ENCODE measurements around the gene CDHR3. TPM values are rescaled to one million over a fixed set of nuclear protein-coding genes. Genes with fewer than 3 reads are reported as not detected.

Gene CDHR3
- total and polyA plus RNA-seq, 5 experiments from 2014 or later, result 0.63 to 6.0 (median 2.0) TPM

DNA sequence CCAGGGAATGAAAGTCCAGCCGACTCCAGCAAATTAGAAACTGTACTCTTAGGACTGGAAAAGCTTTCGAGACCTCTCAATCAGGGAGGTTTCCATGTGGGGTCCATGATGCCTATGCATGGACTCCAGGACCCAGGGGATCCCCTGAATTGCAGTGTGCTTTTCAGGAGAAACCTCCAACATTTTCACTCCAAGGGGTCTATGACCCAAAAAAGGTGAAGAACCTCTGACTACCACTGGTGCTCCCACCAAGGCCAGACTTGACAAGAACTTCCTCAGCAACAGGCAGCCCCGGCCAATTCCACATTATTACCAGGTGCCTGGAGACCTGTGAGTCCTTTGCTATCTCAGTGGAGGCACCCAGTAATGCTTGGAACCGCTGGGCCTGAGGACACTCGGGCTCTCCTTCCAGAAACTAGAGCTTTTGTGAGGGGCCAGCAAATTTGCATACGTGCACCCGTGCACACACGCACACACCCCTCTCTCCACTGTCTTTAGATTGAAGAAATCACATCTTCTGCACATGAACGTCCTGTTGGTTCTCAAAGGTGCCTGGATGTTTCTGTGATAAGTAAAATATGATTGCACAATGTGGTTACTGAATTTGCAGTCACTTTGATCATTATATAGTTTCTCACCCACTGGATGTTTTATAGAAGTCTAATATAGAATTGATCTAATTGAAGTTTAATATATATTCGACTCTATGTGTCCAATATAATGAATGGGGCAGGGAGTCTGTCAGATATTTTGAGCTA is 94.3 kb downstream of the CDHR3 start:
- Mint-ChIP-seq H3K9me3 (no peaks in the 10 kb centered on the region), H3K4me1 (peaks cover 8 to 50% (median 31%) of the 10 kb centered on the region in 4 donors), H3K4me3 (peak overlapping the region in 9 of 10 donors; percentile 38 to 75 (median 50)), H3K27ac (peak overlapping the region in 6 of 10 donors; percentile 38 to 78 (median 64)), H3K27me3 (no peaks in the 10 kb centered on the region), H3K36me3 (no peaks in the 10 kb centered on the region)
- POLR2A ChIA-PET, result interaction anchor here (0.8 to 2.9 kb wide), 7 partner anchors 14 to 110 kb away, joined by 3 to 28 read pairs (median 5); partner anchors contain the start of gene SYPL1
- peak; percentile 22 to 42 for ATAC-seq
- DNase-seq, result no peak

DNA sequence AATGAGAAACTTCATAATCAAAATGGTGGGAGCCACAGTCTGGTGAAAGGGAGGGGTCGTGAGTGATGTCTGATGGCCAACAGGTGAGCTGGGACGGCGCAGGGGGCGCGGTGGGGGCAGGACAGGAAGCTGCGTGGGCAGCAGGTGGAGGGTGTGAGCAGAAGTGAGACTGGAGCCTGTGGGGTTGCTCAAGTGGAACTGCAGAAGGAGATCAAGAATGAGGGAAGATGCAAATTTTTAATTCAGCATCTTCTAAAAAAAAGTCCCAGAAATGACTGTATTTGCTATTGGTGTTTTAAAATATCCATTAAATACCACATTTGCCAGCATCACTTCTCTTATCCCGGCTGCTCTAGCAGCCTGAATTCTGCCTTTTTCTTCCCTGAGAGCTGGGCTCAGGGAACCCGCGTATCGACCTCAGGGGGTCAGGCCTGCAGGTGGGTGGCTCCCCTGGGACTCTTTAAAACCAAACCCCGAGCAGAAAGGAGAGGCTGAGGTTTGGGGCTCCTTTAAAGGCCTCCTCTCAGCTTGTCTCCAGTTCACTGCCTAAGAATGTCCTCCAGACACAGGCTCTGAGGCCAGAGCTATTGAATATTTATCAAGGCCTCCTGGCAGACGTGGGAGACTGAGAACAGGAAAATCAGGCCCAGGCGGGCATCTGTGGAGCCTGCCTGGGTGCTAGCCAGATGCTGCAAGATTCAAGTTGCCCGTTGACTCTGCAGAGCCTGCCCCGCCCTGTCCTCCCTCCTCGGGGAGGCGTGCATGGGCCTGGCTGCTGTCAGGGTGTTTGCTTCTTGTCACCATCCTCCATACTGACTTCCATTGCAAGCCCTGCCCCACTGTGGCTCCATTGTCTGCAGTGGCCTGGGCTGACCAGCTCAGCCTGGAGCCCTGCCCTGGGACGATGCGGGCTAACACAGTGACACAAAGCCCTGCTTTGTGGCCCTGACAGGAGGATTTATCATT is 95.2 kb downstream of the CDHR3 start:
- H3K36me3 Mint-ChIP-seq, result no peaks in the 10 kb centered on the region
- DNase-seq (peak in 5 of 10 donors; percentile 13 to 70 (median 24)), ATAC-seq (peak; percentile 50 to 52)
- peaks cover 12 to 59% (median 39%) of the 10 kb centered on the region in 4 donors for H3K4me1 Mint-ChIP-seq
- H3K27me3 Mint-ChIP-seq, result no peaks in the 10 kb centered on the region
- POLR2A ChIA-PET, result interaction anchor here (0.8 to 2.9 kb wide), 8 partner anchors 13 to 109 kb away, joined by 3 to 28 read pairs (median 4); partner anchors contain the start of gene SYPL1
- H3K9me3 Mint-ChIP-seq, result no peaks in the 10 kb centered on the region
- H3K4me3 Mint-ChIP-seq, result peak overlapping the region in 8 of 10 donors; percentile 3 to 75 (median 48)
- peak overlapping the region in 6 of 10 donors; percentile 49 to 78 (median 70) for H3K27ac Mint-ChIP-seq

DNA sequence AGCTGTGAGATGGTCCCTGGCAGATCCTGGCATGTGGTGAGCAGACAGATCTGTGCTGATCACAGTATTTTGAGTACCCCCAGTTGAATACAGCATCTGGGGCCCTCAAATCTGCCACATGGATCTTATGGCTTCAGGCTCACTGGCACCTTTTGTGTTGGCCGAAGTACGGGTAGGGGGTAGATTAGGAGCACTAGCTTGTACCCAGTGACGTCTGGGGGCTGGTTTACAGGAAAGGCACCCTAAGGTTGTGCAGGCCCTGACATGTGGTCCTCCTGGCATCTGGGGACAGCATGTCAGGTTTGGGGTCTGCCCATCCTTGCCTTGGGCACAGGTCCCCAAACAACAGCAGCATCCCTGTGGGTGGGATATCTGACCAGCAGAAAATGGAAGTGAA is 95.9 kb downstream of the CDHR3 start:
- DNase-seq (no peak), ATAC-seq (no peak)
- H3K4me1 Mint-ChIP-seq, result peaks cover 13 to 66% (median 41%) of the 10 kb centered on the region in 4 donors
- POLR2A ChIA-PET, result interaction anchor here (1.3 to 2.9 kb wide), 2 partner anchors 13 to 92 kb away, joined by 4 to 16 read pairs; no protein-coding TSS in a partner anchor
- H3K36me3 Mint-ChIP-seq, result no peaks in the 10 kb centered on the region
- no peak overlapping the region for H3K4me3 Mint-ChIP-seq
- no peaks in the 10 kb centered on the region for H3K27me3 Mint-ChIP-seq
- H3K27ac Mint-ChIP-seq, result peak overlapping the region in 3 of 10 donors; percentile 6 to 76 (median 72)
- H3K9me3 Mint-ChIP-seq, result no peaks in the 10 kb centered on the region

DNA sequence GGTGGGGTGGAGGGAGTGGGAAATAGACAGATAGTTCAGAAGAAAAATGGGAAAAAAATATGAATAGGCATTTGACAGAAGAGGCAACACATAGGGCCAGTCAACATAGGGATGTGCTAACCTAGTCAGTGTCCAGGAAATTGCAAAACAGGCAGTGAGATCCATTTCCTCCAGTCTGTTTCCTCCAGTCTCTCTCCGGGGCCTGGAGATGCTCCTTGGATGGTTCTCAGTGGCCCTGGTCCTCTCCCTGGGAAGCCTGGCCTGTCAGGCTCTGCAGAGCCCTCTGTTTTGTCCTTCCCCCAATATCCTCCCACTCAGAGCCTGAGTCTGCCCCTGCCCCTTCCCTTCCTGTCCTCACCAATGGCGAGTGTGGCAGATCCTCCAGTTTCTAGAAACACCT is 96.5 kb downstream of the CDHR3 start:
- no peaks in the 10 kb centered on the region for H3K9me3 Mint-ChIP-seq
- H3K27ac Mint-ChIP-seq, result peak overlapping the region in 2 of 10 donors; percentile 64 to 76
- no peak for DNase-seq
- H3K4me3 Mint-ChIP-seq, result peak overlapping the region in 1 of 10 donors; percentile 5
- no peaks in the 10 kb centered on the region for H3K36me3 Mint-ChIP-seq
- POLR2A ChIA-PET, result interaction anchor here (2.9 kb wide), 1 partner anchor 12 kb away, joined by 16 read pairs; no protein-coding TSS in a partner anchor
- H3K27me3 Mint-ChIP-seq, result no peaks in the 10 kb centered on the region
- peaks cover 13 to 72% (median 43%) of the 10 kb centered on the region in 4 donors for H3K4me1 Mint-ChIP-seq
- no peak for ATAC-seq

DNA sequence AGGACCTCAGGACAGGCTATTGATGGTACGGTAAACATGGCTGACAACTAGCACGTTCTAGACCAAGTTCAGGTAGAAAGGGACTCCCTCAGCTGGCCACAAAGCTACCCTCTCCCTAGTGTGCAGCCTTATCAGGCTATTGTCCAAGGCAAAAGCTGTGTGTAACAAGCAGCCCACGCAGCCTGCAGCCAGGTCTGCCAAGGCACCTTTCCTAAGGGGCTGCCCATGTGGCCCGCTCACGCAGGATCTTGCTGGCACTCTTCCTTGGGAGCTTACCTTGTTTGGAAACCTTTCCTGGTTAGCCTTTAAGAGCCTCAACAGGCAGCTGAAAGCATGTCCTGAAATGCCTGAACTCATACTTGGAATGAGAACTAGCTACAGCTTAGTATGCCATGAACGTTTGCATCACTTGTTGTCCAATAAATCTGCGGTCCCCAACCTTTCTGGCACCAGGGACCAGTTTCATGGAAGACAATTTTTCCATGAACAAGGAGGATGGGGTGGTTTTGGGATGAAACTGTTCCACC is 97.4 kb downstream of the CDHR3 start:
- peaks cover 13 to 72% (median 43%) of the 10 kb centered on the region in 4 donors for H3K4me1 Mint-ChIP-seq
- POLR2A ChIA-PET, result interaction anchor here (1.2 kb wide), 1 partner anchor 11 kb away, joined by 3 read pairs; no protein-coding TSS in a partner anchor
- H3K27me3 Mint-ChIP-seq, result no peaks in the 10 kb centered on the region
- H3K4me3 Mint-ChIP-seq, result no peak overlapping the region
- no peak overlapping the region for H3K27ac Mint-ChIP-seq
- ATAC-seq (no peak), DNase-seq (no peak)
- H3K36me3 Mint-ChIP-seq, result no peaks in the 10 kb centered on the region
- no peaks in the 10 kb centered on the region for H3K9me3 Mint-ChIP-seq

DNA sequence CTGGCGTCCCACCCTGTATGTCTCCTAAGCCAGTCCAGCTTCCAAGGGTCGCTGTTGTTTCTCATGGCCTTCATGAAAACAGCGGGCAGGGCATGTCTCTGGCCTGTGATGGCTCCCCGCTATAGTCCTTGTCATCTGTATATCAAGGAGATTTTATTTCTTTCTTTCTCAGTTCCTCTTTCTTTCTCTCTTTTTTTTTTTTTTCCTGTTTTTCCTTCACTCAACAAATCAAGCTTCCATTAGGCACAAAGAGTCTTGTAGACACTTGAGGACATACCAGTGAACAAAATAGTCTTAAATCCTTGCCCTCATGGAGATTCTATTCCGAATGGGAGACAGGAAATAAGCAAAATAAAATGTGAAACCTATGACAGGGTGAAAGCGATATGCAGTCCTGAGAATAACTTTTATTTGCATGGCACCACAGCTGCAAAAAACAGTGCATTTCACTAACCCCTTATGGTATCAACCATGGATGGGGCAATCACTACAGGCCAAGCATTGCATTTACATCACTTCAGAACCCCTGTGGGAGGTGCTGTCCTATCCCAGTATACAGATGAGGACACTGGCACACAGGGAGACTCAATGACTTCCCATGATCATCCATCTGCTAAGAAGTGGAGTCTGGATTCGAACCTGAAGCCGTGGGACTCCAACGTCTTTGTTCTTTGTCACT is 98.4 kb downstream of the CDHR3 start:
- Mint-ChIP-seq H3K36me3 (no peaks in the 10 kb centered on the region), H3K9me3 (no peaks in the 10 kb centered on the region), H3K4me1 (peaks cover 13 to 72% (median 43%) of the 10 kb centered on the region in 4 donors), H3K4me3 (peak overlapping the region in 1 of 10 donors; percentile 7), H3K27me3 (no peaks in the 10 kb centered on the region), H3K27ac (peak overlapping the region in 4 of 10 donors; percentile 46 to 55 (median 52))
- ATAC-seq (no peak), DNase-seq (no peak)
- POLR2A ChIA-PET, result interaction anchor here (0.6 to 1.2 kb wide), 5 partner anchors 10 to 1063 kb away, joined by 3 to 7 read pairs (median 4); partner anchors contain the start of gene SYPL1

DNA sequence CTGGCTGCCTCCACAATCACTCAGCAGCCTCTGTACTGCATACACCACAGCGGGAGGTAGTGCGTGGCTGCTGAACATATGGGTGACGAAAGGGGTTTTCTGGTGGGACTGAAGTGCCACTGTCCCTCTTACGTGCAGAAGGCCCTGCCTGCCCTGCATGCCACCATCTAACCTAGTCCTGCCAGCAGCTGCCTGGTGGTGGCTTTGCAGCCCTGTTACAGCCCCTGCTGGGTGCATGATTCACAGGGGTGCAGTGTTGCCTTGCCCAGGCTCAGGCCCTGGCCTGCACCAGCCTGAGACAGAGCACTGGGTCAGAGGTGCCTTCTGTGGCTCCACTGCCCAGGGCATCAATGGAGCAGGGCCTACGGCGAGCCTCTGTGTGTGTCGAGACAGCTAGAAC is 98.9 kb downstream of the CDHR3 start:
- peak overlapping the region in 4 of 10 donors; percentile 32 to 70 (median 55) for H3K27ac Mint-ChIP-seq
- no peak overlapping the region for H3K4me3 Mint-ChIP-seq
- no peaks in the 10 kb centered on the region for H3K9me3 Mint-ChIP-seq
- H3K4me1 Mint-ChIP-seq, result peaks cover 13 to 68% (median 39%) of the 10 kb centered on the region in 4 donors
- DNase-seq, result no peak
- no peaks in the 10 kb centered on the region for H3K36me3 Mint-ChIP-seq
- H3K27me3 Mint-ChIP-seq, result no peaks in the 10 kb centered on the region
- ATAC-seq, result no peak
- POLR2A ChIA-PET, result interaction anchor here (0.6 to 1.2 kb wide), 5 partner anchors 10 to 1062 kb away, joined by 3 to 7 read pairs (median 4); partner anchors contain the start of gene SYPL1

DNA sequence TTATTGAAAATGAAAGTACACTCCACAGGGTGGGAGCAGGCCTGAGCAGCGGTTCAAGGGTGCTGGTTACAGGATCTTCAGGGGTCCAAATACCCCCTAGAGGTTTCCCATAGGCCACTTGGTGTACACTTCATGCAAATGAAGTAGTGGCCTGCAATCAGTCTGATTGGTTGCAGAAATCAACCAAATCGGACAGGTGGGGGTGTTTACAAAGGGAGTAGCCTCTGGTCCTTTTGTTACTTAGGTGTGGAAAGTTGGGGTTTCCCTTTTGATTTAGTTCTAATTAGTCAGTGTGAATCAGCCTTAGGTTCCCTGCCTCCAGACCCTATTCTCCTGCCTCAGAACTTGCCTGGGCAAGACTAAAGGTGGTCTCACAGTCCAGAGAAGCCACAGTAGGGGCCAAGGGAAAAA is 99.5 kb downstream of the CDHR3 start:
- POLR2A ChIA-PET, result no interaction called here
- Mint-ChIP-seq H3K4me1 (peaks cover 13 to 63% (median 34%) of the 10 kb centered on the region in 4 donors), H3K27me3 (no peaks in the 10 kb centered on the region), H3K36me3 (no peaks in the 10 kb centered on the region), H3K4me3 (no peak overlapping the region), H3K27ac (peak overlapping the region in 3 of 10 donors; percentile 53 to 70 (median 55)), H3K9me3 (no peaks in the 10 kb centered on the region)
- DNase-seq, result no peak
- no peak for ATAC-seq

DNA sequence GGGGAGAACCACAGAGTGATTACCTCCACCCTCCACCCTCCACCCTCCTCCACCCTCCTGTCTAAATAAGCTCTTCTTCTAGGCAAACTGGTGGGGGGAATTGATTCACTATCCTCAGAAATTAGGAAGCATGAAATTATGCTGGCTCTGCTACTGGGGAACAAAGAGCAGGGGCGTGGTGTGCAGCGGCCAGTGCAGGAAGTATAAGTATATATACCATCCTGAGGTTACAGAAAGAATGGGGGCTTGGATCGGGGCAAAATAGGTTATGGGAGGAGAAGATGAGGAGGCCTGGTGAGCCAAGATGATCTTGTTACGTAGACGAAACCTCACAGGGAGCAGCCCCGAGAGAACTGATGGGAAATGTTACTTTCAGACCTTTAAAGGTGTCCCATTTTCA is 100.0 kb downstream of the CDHR3 start:
- Mint-ChIP-seq H3K27ac (peak overlapping the region in 4 of 10 donors; percentile 27 to 73 (median 50)), H3K4me1 (peaks cover 10 to 61% (median 29%) of the 10 kb centered on the region in 4 donors), H3K27me3 (no peaks in the 10 kb centered on the region), H3K9me3 (no peaks in the 10 kb centered on the region), H3K36me3 (no peaks in the 10 kb centered on the region), H3K4me3 (peak overlapping the region in 1 of 10 donors; percentile 39)
- POLR2A ChIA-PET, result no interaction called here
- DNase-seq (no peak), ATAC-seq (no peak)

DNA sequence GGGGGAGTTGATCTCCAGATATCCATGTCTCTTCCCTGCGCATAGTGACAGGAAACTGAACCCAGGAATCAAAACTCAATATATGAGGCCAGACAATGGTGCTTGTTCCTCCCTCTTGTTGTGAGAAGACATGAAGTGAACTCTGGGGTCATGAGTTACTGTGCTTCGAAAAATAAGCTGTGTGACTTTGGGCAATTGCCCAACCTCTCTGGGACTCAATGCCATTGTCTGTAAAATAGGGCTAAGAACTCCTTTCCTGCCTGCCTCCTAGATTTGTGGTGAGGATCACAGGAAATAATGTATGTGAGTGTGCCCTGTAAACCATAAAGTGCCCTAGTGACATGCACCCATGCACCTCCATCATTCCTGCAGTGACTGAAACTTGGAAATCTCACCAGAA is 100.6 kb downstream of the CDHR3 start:
- peaks cover 15 to 61% (median 25%) of the 10 kb centered on the region in 4 donors for H3K4me1 Mint-ChIP-seq
- H3K9me3 Mint-ChIP-seq, result no peaks in the 10 kb centered on the region
- H3K36me3 Mint-ChIP-seq, result no peaks in the 10 kb centered on the region
- no peaks in the 10 kb centered on the region for H3K27me3 Mint-ChIP-seq
- H3K27ac Mint-ChIP-seq, result no peak overlapping the region
- no peak for ATAC-seq
- H3K4me3 Mint-ChIP-seq, result no peak overlapping the region
- no peak for DNase-seq
- POLR2A ChIA-PET, result no interaction called here

DNA sequence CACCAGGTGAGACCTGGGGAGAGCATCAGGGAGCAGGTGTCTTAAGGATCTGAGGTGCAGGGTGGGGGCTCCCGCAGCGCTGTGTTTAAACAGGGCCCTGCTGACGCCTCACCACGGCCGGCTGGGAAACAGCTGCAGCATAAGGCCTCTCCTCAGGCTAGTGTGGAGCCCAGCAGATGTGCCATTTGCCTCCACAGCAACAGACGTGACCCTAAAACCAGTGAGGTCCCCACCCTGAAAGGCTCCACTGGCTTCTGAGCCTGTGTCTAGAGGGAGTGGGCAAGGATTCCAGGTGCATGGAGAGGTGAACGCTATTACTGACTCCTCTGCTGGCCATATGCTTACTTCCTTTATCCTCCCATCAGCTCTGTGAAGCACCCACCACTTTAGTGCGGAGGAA is 101.3 kb downstream of the CDHR3 start:
- POLR2A ChIA-PET, result no interaction called here
- H3K27ac Mint-ChIP-seq, result peak overlapping the region in 1 of 10 donors; percentile 62
- H3K9me3 Mint-ChIP-seq, result no peaks in the 10 kb centered on the region
- peaks cover 13 to 61% (median 24%) of the 10 kb centered on the region in 4 donors for H3K4me1 Mint-ChIP-seq
- ATAC-seq (no peak), DNase-seq (no peak)
- no peaks in the 10 kb centered on the region for H3K36me3 Mint-ChIP-seq
- no peaks in the 10 kb centered on the region for H3K27me3 Mint-ChIP-seq
- H3K4me3 Mint-ChIP-seq, result no peak overlapping the region

Data from naive thymus-derived CD8-positive, alpha-beta T cell (primary cell).